COLO668 (cell line): ENCODE measurements around the gene KERA.
"Not testable (repeated sequence)": the region's sequence is repeated elsewhere in the genome, so short reads cannot be mapped to it uniquely, and the experiment has no call there.

Source experiments
- DNase-seq: peaks from one replicate; lab custom pipeline; 2025; ENCODE audit not compliant: unreplicated experiment; lab: John Stamatoyannopoulos, UW

Gene KERA, protein sequence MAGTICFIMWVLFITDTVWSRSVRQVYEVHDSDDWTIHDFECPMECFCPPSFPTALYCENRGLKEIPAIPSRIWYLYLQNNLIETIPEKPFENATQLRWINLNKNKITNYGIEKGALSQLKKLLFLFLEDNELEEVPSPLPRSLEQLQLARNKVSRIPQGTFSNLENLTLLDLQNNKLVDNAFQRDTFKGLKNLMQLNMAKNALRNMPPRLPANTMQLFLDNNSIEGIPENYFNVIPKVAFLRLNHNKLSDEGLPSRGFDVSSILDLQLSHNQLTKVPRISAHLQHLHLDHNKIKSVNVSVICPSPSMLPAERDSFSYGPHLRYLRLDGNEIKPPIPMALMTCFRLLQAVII

DNA sequence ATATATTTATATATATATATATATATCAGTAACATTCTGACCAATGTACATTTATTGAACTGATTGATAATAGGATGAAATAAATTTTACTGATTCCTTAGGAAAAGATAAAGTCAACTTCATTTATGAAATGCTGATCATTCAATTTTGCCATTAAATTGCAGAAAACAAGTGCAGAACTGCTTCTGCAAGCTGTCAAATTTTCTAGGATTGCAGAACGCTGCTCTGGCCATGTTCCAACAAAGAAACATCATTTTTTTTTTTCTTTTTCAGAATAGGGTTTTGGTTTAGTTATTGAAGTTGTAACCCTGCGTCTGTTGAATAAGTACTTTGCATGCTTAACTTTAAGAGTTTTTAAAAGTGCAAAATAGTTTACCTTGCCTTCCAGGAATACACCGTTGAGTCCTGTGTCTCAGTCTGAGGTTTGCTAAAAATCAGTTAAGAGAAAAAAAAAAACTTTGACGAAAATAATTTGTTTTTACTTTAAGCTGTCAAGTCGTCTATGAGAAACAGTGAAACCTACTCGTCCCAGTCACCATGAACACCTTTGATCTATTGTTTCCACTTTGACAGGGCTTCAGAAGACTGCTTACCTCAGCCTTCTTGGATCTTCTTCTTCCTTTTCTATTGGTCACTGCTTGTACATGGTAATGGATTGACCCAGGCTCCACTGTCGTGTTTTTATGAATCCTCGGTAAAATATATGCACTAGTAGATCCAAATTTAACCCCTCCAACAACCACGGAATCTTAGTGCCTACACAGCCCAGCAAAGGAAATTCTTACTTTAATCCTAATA lies at the start of gene KERA:
KERA (minus strand) TSS at position 657 of the 798 bp plus-strand sequence. CDS start 1,743 bp downstream, outside the sequence.
- DNase-seq: no peak

GRCh38 chr12:91106283-91106682 lies 48.5 kb upstream of the KERA start:
- no peak for DNase-seq

- DNase-seq: no peak
Measured at GRCh38 chr12:91105807-91106206, 48.0 kb upstream of the KERA start.

GRCh38 chr12:91104812-91105466 lies 47.1 kb upstream of the KERA start:
- DNase-seq: no peak

DNA sequence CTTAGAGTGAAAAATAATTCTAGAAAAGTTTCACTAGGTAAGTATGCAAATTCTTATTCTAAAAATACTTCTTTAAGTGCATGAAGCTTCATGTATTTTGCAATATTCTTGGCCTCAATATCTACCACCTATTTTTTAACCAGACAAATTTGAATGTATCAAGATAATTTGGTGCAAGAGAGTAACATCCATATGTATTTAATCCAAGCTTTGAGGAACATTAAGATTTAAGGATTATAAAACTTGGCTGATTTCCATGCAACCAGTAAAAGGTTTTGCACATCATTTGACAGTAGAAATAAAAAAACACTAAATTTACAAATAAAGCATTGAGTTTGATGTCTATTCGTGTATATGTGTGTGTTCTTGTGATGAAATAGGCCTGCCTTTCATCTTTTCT lies 45.8 kb upstream of the KERA start:
- DNase-seq: no peak

GRCh38 chr12:91103101-91103500 lies 45.3 kb upstream of the KERA start:
- no peak for DNase-seq

- no peak for DNase-seq
Measured at GRCh38 chr12:91100906-91101305, 43.1 kb upstream of the KERA start.

- DNase-seq: no peak
Measured at GRCh38 chr12:91099836-91100235, 42.0 kb upstream of the KERA start.

DNA sequence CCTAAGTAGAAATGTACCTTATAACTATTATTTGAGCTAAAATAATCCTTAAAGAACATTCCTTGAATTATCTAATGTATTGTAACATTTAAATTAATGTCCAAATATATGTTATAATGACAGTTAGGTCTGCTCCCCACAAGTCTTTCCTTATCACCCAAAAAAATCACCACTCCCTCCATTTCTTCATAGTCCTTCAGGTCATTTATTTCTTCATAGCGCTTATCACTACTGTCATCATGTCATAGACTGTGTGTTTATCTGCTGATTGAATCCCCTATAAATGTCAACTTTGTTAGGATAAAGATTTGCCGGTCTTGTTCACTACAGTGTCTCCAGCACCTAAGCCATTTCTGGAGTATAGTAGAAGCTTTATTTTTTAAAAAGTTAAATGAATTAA lies 41.5 kb upstream of the KERA start:
- no peak for DNase-seq

DNA sequence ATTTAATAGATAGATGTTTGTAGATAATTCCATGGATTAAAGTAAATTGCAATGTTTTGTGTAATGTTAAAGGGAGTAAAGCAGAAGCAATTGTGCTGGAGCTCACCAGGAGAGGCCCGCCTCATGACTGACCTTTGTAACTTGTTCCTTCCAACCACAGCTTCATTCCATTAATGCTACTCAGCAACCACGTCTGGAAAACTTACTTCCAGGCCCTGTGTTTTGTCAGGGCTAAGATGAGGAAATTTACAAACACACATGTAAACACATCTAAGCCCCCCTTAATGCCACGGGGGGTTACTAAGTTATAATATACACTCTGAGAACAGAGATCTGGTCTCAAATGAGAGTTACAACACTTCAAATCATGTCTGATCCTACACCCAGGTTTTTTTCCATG lies 41.1 kb upstream of the KERA start:
- no peak for DNase-seq

DNA sequence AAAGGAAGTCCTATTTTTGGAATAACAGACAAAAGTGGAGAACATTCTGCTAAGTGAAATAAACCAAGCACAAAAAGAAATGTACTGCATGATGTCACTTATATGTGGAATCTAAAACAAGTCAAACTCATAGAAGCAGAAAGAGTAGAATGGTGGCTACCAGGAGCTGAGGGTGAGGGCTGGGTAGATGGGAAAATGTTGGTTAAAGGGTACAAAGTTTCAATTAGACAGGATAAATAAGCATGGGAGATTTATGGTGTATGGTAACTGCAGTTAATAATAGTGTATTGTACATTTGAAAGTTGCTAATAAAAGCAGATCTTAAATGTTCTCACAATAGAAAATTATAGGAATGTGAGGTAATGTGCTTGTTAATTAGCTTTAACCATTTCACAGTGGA lies 40.6 kb upstream of the KERA start:
- DNase-seq: no peak

DNA sequence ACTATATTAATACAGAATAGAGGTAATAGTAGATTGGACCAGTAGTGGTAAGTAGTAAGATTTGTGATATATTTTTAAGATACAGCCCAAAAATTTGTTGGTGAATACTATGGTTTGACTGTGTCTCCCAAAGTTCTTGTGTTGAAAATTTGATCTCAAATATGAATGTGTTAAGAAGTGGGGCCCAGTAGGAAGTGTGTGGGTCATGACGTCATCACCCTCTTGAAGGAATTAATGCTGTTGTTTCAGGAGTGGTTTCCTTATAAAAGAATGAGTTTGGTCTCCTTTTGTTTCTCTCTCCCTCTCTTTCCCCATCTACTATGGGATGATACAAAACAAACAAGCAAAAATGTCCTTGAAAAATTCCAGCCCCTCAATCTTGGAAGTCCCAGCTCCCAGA lies 37.1 kb upstream of the KERA start:
- DNase-seq: no peak

GRCh38 chr12:91094032-91094662 lies 36.3 kb upstream of the KERA start:
- no peak for DNase-seq

DNA sequence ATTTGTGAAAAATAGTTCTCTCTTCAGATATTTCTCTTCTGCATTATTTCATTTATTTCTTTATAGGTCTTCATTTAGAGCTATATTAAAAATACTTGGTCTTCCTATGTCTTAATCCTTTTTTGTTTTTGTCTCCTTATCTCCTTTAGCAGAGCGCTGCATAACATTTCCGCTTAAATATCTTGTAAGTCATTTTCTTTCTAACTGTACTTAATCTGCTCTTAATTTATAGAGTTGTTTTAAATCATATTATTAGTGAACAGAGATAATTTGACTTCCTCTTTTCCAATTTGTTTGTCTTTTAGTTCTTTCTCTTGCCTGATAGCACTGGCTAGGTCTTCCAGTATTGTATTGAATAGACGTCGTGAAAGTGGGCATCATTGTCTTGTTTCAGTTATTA lies 35.5 kb upstream of the KERA start:
- no peak for DNase-seq

- no peak for DNase-seq
Measured at GRCh38 chr12:91091916-91092715, 34.3 kb upstream of the KERA start.

DNA sequence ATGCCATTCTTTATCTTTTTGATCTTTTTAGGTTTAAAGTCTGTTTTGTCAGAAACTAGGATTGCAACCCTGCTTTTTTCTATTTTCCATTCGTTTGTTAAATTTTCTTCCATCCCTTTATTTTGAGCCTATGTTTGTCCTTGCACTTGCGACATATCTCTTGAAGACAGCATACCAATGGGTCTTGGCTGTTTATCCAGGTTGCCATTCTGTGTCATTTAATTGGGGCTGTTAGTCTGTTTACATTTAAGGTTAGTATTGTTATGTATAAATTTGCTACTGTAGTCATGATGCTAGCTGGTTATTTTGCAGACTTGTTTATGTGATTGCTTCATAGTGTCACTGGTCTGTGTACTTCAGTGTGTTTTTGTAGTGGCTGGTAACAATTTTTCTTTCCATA lies 32.1 kb upstream of the KERA start:
- not testable (repeated sequence) for DNase-seq

DNA sequence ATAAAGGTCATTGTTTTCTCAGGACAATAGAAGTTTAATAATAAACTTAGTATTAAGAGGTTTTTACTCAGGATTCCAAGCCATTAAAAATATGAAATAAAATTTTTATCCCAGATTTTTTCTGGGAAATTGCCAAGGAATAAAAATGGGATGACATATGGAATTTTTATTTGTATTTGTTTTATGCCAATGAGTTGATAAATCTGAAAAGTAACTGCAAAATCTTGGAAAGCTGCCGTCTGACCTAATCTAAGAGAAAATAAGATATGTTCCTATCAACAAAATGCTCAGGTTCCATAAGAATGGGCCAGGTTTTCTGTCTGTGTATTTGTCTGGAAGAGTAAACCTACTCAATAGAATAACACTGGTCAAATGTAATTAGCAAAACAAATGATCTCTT lies 22.2 kb upstream of the KERA start:
- DNase-seq: no peak

- DNase-seq: no peak
Measured at GRCh38 chr12:91078501-91078900, 20.7 kb upstream of the KERA start.

- DNase-seq: no peak
Measured at GRCh38 chr12:91077228-91077954, 19.6 kb upstream of the KERA start.

DNA sequence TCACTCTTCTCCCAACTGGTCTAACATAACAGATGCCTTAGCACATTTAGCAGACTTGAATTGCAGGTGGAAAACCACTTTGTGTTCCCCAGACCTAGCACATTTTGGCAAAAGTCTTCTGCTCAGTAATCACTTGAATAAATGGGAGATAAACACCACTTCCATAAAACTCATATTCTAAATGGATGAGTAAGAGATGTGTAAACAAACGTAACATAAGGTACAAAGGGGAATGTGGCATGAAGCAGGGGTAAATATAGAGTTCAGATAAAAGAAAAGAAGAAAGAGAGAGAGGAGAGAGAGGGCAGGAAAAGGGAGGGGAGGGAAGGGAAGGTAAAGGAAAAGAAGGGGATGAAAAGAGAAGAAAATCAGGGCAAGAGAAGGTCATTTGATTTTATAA lies 17.0 kb upstream of the KERA start:
- no peak for DNase-seq
